ENCODE results near the gene CENPP.

Gene CENPP

GRCh38 chr9:92529124-92529523, 203.4 kb downstream of the CENPP start:
- no peaks in the 10 kb centered on the region for H3K27me3 Mint-ChIP-seq
- H3K27ac Mint-ChIP-seq, result no peak overlapping the region
- H3K36me3 Mint-ChIP-seq, result peaks cover 2% of the 10 kb centered on the region
- no peaks in the 10 kb centered on the region for H3K4me1 Mint-ChIP-seq
- H3K4me3 Mint-ChIP-seq, result no peak overlapping the region
- H3K9me3 Mint-ChIP-seq, result no peaks in the 10 kb centered on the region

DNA sequence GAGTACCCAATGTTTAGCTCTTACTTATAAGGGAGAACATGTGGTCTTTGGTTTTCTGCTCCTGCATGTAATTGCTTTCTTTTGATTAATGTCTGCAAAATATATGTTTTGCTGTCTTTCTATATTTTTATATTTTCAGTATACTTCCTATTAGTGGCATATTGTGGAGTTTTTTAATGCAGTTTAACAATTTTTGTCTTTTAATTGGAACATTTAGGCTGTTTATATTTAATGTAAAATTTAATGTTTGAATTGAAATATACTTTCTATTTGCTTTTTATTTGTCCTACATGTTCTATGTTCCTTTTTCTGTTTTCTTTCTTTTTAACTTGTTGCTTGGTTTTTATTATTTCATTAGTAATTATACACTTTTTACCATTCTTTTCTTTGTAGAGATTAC, 205.1 kb downstream of the CENPP start:
- peaks cover 2% of the 10 kb centered on the region for H3K36me3 Mint-ChIP-seq
- no peaks in the 10 kb centered on the region for H3K27me3 Mint-ChIP-seq
- H3K27ac Mint-ChIP-seq, result peak overlapping the region; percentile 9
- no peaks in the 10 kb centered on the region for H3K9me3 Mint-ChIP-seq
- no peaks in the 10 kb centered on the region for H3K4me1 Mint-ChIP-seq
- H3K4me3 Mint-ChIP-seq, result no peak overlapping the region

GRCh38 chr9:92534204-92534603, 208.5 kb downstream of the CENPP start:
- H3K36me3 Mint-ChIP-seq, result peaks cover 2% of the 10 kb centered on the region
- H3K27me3 Mint-ChIP-seq, result no peaks in the 10 kb centered on the region
- no peak overlapping the region for H3K27ac Mint-ChIP-seq
- no peak overlapping the region for H3K4me3 Mint-ChIP-seq
- no peaks in the 10 kb centered on the region for H3K4me1 Mint-ChIP-seq
- no peaks in the 10 kb centered on the region for H3K9me3 Mint-ChIP-seq

GRCh38 chr9:92534674-92535073, 208.9 kb downstream of the CENPP start:
- H3K4me3 Mint-ChIP-seq, result no peak overlapping the region
- H3K27me3 Mint-ChIP-seq, result no peaks in the 10 kb centered on the region
- no peak overlapping the region for H3K27ac Mint-ChIP-seq
- peaks cover 2% of the 10 kb centered on the region for H3K36me3 Mint-ChIP-seq
- no peaks in the 10 kb centered on the region for H3K4me1 Mint-ChIP-seq
- H3K9me3 Mint-ChIP-seq, result no peaks in the 10 kb centered on the region

- H3K36me3 Mint-ChIP-seq, result peaks cover 2% of the 10 kb centered on the region
- H3K27me3 Mint-ChIP-seq, result no peaks in the 10 kb centered on the region
- no peaks in the 10 kb centered on the region for H3K4me1 Mint-ChIP-seq
- H3K27ac Mint-ChIP-seq, result no peak within 1 kb of the TSS
- no peak within 1 kb of the TSS for H3K4me3 Mint-ChIP-seq
- no peaks in the 10 kb centered on the region for H3K9me3 Mint-ChIP-seq
Observed at GRCh38 chr9:92535940-92536850, 210.4 kb downstream of the CENPP start, which contains the start of gene ECM2. TSS of gene ECM2 (minus strand) at chr9:92535990. CDS start at chr9:92522866, 13,124 bp downstream.

DNA sequence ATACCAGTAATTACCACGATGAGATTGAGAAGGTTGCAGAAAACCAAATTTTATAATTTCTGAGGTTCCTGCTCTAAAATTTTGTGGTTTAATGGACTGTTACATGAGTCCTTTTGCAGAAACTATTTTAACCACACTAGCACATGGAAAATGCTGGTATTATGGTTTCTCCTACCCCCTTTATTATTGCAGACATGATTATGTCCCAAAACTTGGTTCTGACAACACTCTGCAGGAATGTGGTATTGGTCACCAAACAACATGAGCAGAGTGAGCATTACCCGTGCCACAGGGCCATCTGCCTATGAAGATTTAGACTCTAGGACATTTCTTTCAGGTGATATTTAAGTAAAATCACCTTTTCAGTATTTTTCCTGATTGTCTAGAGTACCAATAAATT, 212.8 kb downstream of the CENPP start:
- H3K4me3 Mint-ChIP-seq, result no peak overlapping the region
- no peaks in the 10 kb centered on the region for H3K36me3 Mint-ChIP-seq
- no peak overlapping the region for H3K27ac Mint-ChIP-seq
- H3K9me3 Mint-ChIP-seq, result no peaks in the 10 kb centered on the region
- H3K4me1 Mint-ChIP-seq, result no peaks in the 10 kb centered on the region
- H3K27me3 Mint-ChIP-seq, result no peaks in the 10 kb centered on the region

DNA sequence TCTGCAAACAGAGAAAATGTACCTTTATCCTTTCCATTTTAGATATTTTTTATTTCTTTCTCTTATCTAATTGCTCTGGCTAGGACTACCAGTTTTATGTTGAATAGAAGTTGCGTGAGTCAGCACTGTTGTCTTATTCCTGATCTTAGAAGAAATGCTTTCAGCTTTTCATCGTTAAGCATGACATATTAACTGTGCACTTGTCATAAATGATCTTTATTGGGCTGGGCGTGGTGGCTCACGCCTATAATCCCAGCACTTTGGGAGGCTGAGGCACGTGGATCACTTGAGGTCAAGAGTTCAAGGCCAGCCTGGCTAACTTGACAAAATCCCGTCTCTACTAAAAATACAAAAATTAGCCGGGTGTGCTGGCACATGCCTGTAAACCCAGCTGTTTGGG, 218.2 kb downstream of the CENPP start:
- H3K27me3 Mint-ChIP-seq, result no peaks in the 10 kb centered on the region
- no peaks in the 10 kb centered on the region for H3K4me1 Mint-ChIP-seq
- no peaks in the 10 kb centered on the region for H3K9me3 Mint-ChIP-seq
- no peak overlapping the region for H3K27ac Mint-ChIP-seq
- H3K36me3 Mint-ChIP-seq, result peaks cover 2% of the 10 kb centered on the region
- H3K4me3 Mint-ChIP-seq, result no peak overlapping the region

- Mint-ChIP-seq H3K27me3 (no peaks in the 10 kb centered on the region), H3K4me3 (no peak overlapping the region), H3K4me1 (no peaks in the 10 kb centered on the region), H3K36me3 (peaks cover 2% of the 10 kb centered on the region), H3K27ac (no peak overlapping the region), H3K9me3 (no peaks in the 10 kb centered on the region)
Observed at GRCh38 chr9:92545002-92545510, 219.3 kb downstream of the CENPP start.

- no peaks in the 10 kb centered on the region for H3K27me3 Mint-ChIP-seq
Observed at GRCh38 chr9:92547356-92547755, 221.6 kb downstream of the CENPP start.

GRCh38 chr9:92550765-92551164, 225.0 kb downstream of the CENPP start:
- Mint-ChIP-seq H3K36me3 (peaks cover under 1% of the 10 kb centered on the region), H3K27me3 (no peaks in the 10 kb centered on the region), H3K4me3 (no peak overlapping the region), H3K27ac (no peak overlapping the region), H3K9me3 (no peaks in the 10 kb centered on the region), H3K4me1 (peaks cover 4% of the 10 kb centered on the region)

More at GRCh38 chr9:92547356-92547755, 221.6 kb downstream of the CENPP start:
- Mint-ChIP-seq H3K9me3 (no peaks in the 10 kb centered on the region), H3K27ac (no peak overlapping the region), H3K4me3 (no peak overlapping the region), H3K36me3 (peaks cover 2% of the 10 kb centered on the region), H3K4me1 (no peaks in the 10 kb centered on the region)

DNA sequence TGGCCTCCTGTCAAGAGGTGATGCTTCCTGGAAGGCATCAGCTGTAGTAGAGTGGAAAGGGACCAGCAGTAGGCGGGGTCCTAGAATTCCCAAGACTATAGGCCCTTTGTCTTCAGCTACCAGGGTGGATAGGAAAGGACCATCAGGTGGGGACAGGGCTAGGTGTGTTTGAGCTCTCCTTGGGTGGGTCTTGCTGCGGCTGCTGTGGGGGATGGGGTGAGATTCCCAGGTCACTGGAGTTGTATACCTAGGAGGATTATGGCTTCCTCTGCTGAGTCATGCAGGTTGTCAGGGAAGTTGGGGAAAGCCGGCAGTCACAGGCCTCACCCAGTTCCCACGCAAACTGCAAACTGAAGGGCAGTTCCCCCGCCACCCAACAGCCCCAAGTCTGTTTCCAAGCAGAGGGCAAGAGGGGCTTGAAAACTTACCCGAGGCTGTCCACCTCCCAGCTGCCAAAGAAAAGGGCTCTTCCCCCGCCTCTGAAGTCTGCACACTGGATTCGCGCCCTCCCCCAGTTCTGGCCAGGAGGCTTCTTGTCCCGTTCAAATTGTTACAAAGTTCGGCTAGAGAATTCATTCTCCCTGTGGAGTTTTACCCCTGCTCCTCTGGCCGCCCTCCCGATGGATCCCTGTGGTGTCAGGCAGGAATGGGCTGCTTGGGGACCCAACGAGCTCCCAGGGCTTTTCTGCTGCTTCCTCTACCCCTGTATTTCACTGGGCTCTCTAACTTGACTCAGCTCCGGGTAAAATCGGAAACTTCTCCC, 233.0 kb downstream of the CENPP start:
- H3K4me1 Mint-ChIP-seq, result peaks cover 6% of the 10 kb centered on the region
- no peaks in the 10 kb centered on the region for H3K9me3 Mint-ChIP-seq
- no peak overlapping the region for H3K4me3 Mint-ChIP-seq
- H3K27me3 Mint-ChIP-seq, result no peaks in the 10 kb centered on the region
- no peak overlapping the region for H3K27ac Mint-ChIP-seq
- peaks cover 7% of the 10 kb centered on the region for H3K36me3 Mint-ChIP-seq

GRCh38 chr9:92561374-92562330, 235.9 kb downstream of the CENPP start:
- Mint-ChIP-seq H3K27me3 (no peaks in the 10 kb centered on the region), H3K36me3 (peaks cover 5% of the 10 kb centered on the region), H3K9me3 (peaks cover 5% of the 10 kb centered on the region), H3K4me3 (no peak overlapping the region), H3K4me1 (no peaks in the 10 kb centered on the region), H3K27ac (no peak overlapping the region)

DNA sequence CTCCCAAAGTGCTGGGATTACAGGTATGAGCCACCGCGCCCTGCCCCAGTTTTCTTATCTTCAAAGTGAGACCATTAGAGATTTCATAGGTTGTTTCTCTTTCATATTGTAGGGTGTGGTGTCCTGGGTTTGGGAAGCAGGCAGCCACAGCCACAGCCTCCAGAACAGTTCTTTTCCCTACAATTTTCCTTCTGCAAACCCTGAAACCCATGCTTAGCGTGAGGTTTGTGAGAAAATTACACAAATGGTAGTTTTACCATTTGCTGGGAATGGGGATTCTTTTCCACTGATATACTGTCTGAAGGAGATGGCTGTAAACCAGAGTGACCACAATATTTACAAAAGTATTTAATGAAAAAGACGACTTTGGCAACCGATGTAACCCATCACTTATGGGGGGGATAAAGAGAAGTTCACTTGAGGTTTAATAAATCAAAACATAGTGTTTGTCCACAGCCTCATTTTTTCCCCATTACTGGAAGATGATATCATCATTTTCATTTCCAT, 236.8 kb downstream of the CENPP start:
- no peaks in the 10 kb centered on the region for H3K4me1 Mint-ChIP-seq
- no peak overlapping the region for H3K27ac Mint-ChIP-seq
- H3K4me3 Mint-ChIP-seq, result no peak overlapping the region
- no peaks in the 10 kb centered on the region for H3K27me3 Mint-ChIP-seq
- H3K9me3 Mint-ChIP-seq, result peaks cover 7% of the 10 kb centered on the region
- peaks cover 5% of the 10 kb centered on the region for H3K36me3 Mint-ChIP-seq

DNA sequence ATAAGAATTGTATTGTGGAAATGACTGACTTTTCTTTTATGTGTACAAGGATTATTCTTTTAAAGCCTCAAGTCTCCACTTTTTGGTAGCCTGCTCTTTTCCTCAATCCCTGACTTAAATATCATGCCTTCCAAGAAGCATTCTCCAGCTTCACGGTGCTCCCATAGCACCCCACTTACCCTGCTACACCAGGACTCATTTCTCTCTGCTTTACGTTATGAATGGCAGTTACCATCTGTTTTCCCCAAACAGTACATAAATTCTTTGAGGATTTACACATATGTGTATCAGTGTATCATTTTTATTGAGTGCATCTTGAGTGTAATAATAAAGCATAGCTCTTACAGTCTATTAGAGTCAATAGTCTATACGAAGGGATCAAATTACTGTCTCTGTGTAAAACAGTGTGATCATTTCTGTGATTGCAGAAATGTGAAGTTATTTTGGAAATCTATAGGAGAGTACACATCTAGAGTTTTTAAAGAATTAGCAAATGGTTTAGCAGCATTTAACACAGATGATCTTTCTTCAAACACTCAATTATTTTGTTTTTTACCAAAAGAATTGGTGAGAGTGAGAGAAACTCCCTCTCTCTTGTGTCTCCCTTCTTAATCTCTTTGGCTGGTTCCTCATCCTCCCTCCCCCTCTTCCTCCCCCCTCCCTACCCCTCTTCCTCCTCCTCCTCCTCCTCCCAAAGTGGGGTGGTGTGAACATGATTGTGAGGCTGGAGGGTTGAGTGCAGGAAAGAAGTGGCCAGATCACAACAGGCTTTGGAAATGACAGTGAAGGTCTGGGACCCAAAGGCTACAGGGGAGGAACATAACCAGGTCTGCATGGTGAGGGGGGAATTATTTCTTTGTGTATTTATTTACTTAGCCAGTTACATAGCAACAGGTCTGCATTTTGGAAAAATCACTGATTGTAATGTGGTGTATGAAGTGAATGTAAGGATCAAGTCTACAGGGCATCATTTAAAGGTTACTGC, 237.7 kb downstream of the CENPP start:
- Mint-ChIP-seq H3K36me3 (peaks cover 4% of the 10 kb centered on the region), H3K27ac (no peak overlapping the region), H3K9me3 (peaks cover 7% of the 10 kb centered on the region), H3K4me1 (no peaks in the 10 kb centered on the region), H3K4me3 (no peak overlapping the region), H3K27me3 (no peaks in the 10 kb centered on the region)

Measured in activated naive CD4-positive, alpha-beta T cell treated with anti-CD3 and anti-CD28 coated beads, Interleukin-2, amount 50 U/mL, for 24 hours (primary cell).